Pulmonary artery endothelial cell (primary cell): ENCODE measurements around the gene ROCK2. TPM values are rescaled to one million over a fixed set of nuclear protein-coding genes. Genes with fewer than 3 reads are reported as not detected.
A peak's percentile ranks its signal among the peaks of the same experiment; 100 is the strongest.

Source experiments
- DNase-seq: peaks from one replicate; pipeline ENCODE4 v3.0.0-alpha.2; 2011; ENCODE audit warnings: low read depth, low spot score
- total RNA-seq: library from RNA; depleted of rRNA; stranded (reverse); fragments of >200 nt; gene quantifications from 2 replicates; pipeline ENCODE4 v1.2.3, GENCODE V29; 2014

ROCK2 gene
- total RNA-seq, 1 donor from 2014 or later: 53.4 TPM

DNA sequence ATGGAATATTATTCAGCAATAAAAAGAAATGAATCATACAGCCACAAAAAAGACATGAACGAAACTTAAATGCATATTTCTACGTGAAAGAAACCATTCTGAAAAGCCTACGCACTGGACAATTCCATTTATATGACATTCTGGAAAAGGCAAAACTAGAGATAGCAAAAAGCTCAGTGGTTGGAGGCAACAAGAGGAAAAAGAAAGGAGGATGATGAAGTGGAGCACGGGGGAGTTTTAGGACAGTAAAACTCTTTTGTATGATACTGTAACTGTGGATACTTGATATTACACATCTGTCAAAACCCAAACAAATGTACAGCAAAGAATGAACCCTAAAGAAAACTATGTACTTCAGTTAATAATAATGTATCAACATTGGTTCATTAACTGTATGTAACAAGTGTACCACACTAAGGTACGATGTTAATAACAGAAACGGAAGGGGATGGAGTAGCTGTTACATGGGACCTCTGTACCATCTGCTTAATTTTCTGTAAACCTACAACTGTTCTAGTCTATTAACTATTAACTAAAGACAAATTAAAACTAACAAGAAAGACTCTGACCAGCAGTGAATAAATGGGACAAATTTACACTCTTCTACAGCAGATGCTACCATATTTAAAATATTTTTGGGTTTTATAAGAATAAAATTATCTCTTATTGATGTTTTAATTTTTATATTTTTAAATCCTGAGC lies 31.5 kb downstream of the ROCK2 start:
- no peak for DNase-seq

DNA sequence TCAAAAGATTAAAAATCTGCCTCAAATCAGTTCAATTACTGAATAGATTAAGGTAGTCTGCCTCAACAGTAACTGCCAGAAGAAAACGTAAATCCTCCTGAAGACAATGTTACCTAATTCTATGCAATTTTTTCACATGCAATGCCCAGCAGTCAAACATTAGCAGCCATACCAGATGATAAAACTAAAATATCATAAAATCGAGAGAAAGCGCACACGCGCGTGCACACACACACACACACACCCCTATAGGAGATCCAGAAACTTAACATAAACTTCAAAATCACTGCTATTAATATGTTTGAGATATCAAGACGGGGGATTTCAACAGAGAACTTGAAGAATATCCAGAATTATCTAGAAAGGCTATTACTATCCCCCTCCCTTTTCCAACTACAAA lies 32.9 kb downstream of the ROCK2 start:
- DNase-seq: no peak

DNA sequence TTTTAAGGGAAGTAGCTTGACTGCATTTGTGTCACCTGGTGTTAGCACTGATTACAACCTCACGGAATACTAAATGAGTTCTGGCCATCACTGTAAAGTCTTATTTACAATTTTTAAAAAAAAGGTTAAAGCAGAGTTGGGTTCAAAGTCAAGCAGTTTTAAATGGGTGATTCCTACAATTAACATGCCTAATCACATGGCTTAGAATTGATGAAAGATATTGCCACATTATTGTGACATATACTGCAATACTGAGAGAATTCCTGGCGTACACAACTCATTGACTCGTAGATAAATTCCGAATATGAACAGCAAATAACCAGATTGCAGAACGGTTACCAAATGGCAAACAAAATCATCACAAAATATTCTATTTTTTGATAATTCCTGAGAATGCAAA lies 34.2 kb downstream of the ROCK2 start:
- DNase-seq: no peak

DNA sequence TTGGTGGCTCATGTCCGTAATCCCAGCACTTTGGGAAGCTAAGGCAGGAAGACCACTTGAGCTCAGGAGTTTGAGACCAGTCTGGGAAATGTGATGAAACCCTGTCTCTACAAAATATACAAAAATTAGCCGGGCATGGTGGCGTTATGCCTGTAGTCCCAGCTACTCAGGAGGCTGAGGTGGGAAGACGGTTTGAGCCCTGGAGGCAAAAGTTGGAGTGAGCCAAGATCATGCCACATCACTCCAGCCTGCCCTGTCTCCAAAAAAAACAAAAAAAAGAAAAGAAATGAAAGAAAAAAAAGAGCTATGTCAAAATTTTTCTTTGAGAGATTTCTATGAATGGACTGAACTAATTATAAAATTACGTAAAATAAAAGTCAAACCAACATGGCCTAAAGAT lies 34.7 kb downstream of the ROCK2 start:
- DNase-seq: no peak

DNA sequence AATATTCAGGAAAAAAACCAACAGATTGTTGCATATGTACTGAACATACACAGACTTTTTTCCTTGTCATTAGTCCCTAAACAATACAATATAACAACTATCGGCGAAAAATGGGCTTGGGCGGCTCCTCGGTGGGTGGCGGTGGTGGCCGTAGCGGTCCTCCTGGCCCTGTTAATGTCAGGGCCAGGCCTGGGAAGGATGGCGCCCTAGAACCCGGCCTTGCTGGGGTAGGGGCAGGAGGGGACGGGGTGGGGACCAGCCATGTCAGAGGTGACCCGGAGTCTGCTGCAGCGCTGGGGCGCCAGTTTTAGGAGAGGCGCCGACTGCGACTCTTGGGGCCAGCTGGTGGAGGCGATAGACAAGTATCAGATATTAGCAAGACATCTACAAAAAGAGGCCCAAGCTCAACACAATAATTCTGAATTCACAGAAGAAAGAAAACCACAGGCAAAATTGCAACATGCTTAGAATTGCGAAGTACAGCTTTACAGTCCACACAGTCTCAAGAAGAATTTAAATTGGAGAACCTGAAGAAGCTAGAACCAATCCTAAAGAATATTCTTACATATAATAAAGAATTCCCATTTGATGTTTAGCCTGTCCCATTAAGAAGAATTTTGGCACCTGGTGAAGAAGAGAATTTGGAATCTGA lies 36.5 kb downstream of the ROCK2 start:
- no peak for DNase-seq

DNA sequence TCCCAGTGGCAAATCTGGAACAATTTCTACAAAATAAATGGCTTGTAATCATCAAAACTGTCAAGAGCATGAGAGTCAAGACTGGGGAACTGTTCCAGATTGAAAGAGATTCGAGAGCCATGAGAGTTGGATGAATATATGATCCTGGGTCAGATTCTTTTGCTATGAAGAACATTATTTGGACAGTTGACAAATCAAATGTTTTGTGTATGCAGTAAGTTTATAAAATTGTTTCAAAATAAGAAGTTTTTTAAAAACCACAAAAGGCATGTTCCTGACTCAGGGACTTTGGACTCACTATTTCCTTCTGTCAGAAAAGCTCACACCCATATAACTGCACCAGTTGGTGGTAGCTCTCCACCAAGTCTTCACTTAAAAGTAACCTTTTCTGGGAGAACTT lies 38.5 kb downstream of the ROCK2 start:
- DNase-seq: no peak

DNA sequence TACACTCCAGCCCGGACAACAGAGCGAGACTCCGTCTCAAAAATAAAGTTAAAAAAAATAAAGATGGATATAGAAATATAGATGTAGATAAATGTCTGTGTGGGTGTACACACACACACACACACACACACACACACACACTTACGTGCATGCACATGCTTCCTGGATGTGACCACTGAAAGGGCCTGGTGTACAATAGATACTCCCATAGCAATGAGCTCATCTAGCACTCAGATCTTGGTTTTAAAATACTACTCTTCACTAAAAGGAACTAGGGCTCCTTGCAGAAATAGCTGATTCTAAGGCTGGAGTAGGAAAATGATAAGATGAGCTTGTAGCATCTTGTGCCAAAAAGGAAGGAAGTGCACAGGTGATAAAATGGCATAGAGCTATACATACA lies 39.1 kb downstream of the ROCK2 start:
- DNase-seq: no peak

DNA sequence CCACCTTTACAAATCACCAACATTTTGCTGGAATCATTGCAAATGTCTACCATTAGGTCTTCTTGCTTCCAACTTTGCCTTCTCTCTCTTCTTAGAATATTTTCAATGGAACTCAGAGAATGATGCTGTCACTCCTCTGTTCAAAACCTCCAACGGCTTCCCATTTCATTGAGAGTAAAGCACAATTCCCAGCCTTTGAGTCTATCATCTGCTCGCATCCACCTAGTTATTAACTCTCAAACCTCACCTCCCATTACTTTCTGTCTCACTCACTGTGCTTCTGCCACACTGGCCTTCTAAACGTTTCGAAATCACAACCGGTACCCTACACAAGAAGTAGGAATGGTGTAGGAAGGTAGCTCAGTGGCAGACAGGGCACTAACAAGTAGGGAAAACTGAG lies 40.0 kb downstream of the ROCK2 start:
- DNase-seq: no peak

DNA sequence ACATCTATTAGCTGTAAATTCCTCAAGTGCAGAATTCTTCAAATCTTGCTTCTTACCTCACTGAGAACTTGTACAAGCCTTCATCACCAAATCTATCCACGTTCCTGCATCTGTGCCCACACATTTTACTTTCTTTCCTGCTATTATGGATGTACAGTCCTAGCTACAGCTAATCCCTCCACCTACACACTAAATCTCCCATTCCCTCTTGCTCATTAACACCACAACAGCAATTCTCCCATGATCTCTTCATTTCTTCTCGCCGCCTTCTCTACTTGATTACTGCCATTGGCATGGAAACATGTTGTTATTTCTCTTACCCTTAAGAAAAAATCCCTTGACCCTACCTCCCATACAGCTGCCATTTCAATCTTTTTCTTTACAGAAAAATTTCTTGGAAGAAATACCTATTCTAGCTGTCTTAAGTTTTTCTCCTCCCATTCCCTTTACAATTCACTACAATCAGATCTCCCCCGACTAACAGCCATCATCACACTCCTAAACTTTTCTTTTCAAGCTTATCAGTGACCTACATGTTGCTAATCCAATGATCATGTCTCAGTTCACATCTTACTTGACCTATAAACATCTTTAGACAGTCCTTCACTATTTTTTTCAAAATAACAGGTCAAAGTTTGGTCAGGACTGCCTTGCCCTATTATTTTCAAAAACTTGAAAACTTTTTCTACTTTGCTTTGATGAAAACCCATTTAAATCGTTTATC lies 41.0 kb downstream of the ROCK2 start:
- no peak for DNase-seq

DNA sequence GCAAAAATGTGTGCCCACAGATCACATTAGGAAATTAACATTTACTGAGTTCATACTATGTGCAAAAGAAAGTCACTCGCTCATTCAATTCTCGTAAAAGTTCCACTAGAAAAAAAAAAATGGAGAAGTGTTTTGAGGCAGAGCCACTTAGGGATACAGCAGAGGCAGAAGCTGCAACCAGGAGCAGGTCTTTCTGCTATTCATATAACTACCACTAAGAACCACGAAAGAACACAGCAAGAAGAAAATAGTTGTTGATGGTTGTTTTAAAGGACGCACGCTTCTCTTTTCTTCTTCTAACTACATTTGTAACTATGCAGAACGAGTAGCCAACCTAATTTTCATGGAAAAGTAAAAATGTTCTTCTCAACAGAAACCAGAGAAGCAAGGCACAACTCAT lies 45.0 kb downstream of the ROCK2 start:
- DNase-seq: no peak

DNA sequence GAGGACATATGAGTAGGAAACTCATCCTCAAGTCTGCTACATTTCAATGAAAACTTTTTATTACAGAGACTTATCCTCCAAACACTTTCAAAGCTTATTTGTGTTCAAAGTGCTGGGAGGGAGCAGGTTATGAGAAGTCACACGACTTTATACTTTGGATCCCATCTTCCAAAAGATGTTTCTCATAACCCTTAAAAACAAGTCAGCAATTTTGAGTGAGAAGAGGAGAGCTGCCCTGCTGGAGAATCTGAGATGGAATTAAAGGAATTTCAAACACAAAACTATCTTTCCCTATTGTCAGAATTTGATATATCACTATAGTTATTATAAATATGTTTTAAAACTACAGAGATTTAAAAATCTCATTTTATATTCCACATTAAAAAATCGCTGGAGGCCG lies 45.8 kb downstream of the ROCK2 start:
- no peak for DNase-seq

DNA sequence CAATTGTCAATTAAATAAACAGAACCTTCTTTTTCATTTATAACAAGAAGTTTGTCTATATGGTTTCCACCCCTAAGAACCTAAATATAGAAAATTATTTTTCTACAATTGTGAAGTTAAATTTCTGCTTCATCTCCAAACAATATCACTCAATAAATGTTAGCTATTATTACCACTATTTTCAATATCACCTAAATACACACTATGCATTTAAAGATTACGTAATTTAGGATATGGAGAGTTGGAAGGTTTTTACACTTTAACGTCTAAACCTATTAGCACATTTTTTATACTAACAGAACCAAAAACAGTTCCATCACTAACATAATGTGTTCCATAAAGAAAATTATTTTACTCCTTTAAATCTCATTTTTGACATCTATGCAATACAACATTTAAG lies 48.0 kb downstream of the ROCK2 start:
- no peak for DNase-seq

DNA sequence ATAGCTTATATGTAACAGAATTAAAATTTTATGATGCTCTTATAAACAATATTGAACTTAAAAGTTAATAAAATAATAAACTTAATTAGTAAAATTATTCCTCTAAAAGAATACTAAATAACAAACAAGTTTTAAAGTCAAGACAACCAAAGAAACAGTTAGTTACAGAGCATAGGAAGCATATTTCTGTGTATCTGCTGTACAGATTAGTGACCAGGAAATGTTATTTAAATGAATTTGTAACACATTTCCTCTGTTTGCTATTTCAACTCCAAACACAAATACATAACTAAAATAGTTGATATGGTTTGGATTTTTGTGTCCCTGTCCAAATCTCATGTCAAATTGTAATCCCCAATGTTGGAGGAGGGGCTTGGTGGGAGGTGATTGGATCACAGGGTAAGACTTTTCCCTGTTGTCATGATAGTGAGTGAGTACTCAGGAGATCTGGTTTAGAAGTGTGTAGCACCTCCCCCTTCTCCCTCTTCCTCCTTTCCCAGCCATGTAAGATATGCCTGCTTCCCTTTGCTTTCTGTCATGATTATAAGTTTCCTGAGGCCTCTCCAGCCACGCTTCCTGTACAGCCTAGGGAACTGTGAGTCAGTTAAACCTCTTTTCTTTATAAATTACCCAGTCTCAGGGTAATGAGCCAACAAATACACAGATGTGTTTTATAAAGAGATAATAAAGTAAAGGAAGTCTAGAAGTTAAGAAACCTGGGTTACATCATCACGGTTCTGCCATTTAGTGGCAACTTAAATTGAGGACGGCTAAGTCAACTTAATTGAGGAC lies 51.8 kb downstream of the ROCK2 start:
- peak; percentile 87 for DNase-seq

DNA sequence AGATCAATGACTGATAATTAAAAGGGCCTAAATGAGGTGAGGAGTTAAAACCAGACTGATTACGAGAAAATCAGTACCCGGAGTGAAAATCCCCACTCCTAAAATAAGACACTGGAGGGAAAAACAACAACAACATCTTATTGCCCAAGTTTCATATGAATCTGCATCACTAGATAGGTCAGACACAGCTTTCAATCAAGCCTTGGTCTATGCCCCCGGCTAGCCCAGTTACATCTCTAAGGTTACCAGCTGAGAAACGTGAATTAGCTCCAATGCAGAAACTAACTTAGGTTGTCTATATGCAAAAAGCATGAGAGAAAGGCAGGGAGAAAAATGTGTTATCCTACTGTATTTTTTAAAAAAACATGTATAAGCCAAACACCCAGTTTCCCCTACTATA lies 53.7 kb downstream of the ROCK2 start:
- DNase-seq: no peak

DNA sequence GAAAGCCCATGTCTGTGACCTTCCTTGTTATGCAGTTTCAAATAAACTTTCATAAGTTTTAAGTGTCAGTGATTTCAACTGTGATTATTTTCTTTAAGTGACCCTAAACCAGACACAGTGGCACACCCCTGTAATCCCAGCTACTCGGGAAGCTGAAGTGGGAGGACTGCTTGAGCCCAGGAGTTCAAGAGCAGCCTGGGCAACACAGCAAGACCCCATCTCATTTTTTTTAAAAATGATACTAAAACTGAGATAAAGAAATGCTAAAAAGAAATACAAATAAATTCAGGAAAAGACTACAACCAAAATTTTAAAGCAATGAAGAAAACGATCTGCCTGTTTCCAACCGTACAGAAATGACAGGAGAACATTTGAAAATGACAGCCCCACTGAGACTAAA lies 54.2 kb downstream of the ROCK2 start:
- no peak for DNase-seq

DNA sequence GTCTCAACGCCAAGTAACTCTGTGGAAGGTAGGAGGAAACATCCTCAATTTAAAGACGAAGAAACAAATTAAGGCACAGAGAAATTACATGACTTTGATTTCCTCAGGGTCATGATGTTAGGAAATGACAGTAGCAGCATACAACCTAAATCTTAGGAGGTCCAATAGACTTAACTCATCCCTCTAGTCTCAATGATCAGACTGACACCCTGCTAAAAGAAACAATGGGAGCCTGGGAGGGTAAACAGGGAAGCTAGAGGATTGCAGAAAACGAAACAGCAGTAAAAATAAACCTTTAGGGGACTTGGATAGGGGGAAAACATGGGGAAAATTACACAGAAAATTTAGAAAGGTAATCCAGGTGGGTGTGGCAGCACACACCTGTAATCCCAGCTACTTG lies 56.0 kb downstream of the ROCK2 start:
- DNase-seq: no peak

DNA sequence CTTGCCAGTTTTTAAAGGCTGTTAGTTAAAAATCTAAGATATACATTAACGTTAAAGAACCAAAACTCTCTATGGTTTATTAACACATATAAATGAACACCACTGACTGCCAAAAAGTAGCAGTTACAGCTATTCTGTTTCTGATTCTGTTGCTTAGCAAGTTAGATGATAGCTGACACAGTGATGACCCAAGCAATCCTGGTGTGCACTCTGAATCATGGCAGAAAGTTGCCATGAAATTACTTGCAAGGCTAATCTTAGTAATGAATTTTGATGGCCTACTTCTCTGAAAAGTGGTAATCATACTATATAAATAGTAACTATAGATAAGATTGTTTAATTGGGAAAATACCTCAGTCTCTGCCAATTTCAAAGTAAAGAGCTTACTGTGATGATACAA lies 57.7 kb downstream of the ROCK2 start:
- DNase-seq: no peak

DNA sequence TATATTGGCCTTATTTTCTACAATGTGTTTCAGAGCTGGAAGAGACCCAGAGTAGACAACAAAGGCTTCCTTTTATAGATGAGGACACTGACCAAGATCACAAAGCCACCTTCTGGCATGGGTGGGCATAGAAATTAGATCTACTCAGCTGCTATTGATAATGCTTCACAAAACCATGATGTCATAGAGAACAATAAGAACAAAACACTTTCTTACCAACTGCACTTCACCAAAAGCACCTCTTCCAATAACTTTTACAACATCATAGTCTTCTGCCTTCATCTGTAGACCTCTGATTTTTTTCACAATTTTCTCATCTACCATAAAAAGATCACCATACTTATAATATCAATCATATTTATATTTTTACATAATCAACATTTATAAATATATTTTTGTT lies 58.1 kb downstream of the ROCK2 start:
- no peak for DNase-seq

DNA sequence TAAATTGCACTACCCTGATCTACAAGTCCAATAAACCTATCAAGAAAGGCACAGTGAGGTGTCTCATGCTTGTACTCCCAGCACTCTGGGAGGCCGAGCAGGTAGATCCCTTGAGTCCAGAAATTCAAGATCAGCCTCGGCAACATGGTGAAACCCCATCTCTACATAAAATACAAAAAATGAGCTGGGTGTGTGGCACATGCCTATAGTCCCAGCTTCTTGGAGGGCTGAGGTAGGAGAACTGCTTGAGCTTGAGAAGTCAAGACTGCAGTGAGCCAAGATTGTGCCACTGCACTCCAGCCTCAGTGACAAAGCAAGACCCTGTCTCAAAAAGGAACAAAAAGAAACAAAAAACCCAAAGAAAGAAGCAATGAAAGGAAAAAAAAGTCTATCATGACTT lies 58.9 kb downstream of the ROCK2 start:
- no peak for DNase-seq

DNA sequence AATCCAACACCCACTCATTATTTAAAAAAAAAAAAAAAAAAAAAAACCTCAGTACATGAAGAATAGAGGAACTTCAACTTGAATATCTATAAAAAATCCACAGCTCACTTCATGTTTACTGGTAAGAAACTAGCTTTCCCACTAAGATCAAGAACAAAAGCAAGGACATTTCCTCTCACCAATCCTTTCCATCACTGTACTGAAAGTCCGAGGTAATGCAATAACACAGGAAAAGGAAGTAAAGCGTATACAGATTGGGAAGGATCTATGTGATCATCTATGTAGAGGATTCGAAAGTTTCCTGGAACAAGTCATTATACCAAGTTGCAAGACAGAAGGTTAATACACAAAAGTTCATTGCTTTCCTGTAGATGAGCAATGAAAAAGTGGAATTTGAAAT lies 63.2 kb downstream of the ROCK2 start:
- peak; percentile 33 for DNase-seq

DNA sequence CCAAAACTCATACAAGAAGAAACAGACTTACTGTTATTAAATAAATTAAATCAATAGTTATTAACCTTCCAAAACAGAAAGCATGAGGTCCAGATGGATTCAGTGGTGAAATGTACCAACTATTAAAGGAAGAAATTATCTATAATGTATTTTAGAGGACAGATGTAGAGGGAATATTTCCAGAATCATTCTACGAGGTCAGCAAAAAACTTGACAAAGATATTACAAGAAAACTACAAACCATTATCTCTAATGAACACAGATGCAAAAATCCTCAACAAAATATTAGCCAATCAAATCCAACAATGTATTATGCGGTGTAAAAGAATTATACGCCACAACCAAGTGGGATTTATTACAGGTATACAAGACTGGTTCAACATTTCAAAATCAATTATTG lies 63.7 kb downstream of the ROCK2 start:
- DNase-seq: no peak

DNA sequence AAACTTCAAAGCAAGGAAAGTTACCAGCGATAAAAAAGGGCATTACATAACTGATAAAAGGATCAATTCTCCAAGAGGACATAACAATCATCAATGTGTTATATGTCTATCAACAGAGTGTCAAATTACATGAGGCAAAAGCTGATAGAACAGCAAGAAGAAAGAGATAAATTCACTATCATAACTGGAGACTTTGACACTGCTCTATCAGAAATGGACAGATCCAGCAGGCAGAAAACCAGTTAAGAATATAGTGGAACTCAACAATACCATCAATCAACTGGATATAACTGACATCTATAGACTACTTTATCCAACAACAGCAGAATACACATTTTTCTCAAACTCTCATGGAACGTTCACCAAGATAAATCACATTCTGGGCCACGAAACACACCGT lies 65.0 kb downstream of the ROCK2 start:
- DNase-seq: no peak
